Measurements from ENCODE around the gene GLI3. TPM values are rescaled to one million over a fixed set of nuclear protein-coding genes. Genes with fewer than 3 reads are reported as not detected.

Gene GLI3
- total RNA-seq, 2 donors from 2014 or later: 2.7 to 10.2 TPM

DNA sequence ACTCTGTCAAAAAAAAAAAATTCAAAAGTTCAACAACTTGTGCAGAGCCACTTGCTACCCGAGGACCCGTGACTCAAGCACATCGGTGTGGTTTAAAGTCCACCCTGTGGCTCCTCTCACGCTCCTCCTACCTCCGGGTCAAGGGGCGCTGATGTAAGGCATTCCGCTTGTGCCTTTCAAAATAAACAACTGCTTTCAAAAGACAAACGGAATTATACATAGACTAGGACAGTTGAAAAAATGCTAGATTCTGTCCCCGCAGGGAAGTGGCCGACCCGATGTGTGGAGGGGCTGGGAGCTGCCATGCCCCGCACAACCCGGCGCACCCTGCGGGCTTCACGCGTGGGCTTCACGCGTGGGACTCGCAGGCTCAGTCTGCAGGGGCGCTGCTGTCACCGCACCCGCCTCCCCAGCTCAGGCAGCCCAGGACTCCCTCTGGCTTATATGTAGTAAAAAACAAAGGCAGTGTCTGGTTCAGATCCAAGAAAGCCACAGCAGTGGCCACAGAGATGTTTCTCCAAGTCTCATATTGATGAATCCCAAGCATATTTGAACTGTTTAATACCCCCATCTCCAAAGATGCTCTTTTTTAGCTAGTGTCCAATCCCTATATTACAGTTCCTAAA lies 294.4 kb downstream of the GLI3 start:
- Histone ChIP-seq H3K4me1 (ENCODE audit: control insufficient read depth, insufficient read depth, low read length) (no peaks in the 10 kb centered on the region), H3K36me3 (ENCODE audit: control insufficient read depth, insufficient read depth, low read length) (no peaks in the 10 kb centered on the region), H3K27ac (ENCODE audit: low read depth, low read length) (no peak overlapping the region), H3K27me3 (ENCODE audit: control insufficient read depth, insufficient read depth, low read length, poor library complexity, severe bottlenecking) (peaks cover 48% of the 10 kb centered on the region), H3K9me3 (ENCODE audit: control insufficient read depth, low read length) (no peaks in the 10 kb centered on the region), H3K9ac (ENCODE audit: extremely low read depth, low read length, poor library complexity, severe bottlenecking) (no peak overlapping the region), H3K4me3 (ENCODE audit: low read length) (no peak overlapping the region)
- TF ChIP-seq, protein P1, sequence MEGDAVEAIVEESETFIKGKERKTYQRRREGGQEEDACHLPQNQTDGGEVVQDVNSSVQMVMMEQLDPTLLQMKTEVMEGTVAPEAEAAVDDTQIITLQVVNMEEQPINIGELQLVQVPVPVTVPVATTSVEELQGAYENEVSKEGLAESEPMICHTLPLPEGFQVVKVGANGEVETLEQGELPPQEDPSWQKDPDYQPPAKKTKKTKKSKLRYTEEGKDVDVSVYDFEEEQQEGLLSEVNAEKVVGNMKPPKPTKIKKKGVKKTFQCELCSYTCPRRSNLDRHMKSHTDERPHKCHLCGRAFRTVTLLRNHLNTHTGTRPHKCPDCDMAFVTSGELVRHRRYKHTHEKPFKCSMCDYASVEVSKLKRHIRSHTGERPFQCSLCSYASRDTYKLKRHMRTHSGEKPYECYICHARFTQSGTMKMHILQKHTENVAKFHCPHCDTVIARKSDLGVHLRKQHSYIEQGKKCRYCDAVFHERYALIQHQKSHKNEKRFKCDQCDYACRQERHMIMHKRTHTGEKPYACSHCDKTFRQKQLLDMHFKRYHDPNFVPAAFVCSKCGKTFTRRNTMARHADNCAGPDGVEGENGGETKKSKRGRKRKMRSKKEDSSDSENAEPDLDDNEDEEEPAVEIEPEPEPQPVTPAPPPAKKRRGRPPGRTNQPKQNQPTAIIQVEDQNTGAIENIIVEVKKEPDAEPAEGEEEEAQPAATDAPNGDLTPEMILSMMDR (conservative IDR thresholded peaks at IDR 0.05): no peak
- peaks cover 12% of the 10 kb centered on the region for H3K4me1 Mint-ChIP-seq
- H3K27ac Mint-ChIP-seq: no peak overlapping the region
- H3K9me3 Mint-ChIP-seq: no peaks in the 10 kb centered on the region
- DNase-seq: peak; percentile 54
- H3K27me3 Mint-ChIP-seq (ENCODE audit: insufficient read depth): peaks cover 62% of the 10 kb centered on the region
- no peak overlapping the region for H3K4me3 Mint-ChIP-seq
- 71 to 84% methylated on average over 11 to 23 of the region's 23 CpGs for WGBS, 2 experiments (ENCODE audit: insufficient coverage in 1 of 2, insufficient read length in 1 of 2)
- no peaks in the 10 kb centered on the region for H3K36me3 Mint-ChIP-seq (ENCODE audit: low read depth)

GRCh38 chr7:41940760-41941343 lies 296.2 kb downstream of the GLI3 start:
- no peaks in the 10 kb centered on the region for H3K9me3 ChIP-seq (ENCODE audit: control insufficient read depth, low read length)
- H3K27me3 Mint-ChIP-seq (ENCODE audit: insufficient read depth): peaks cover 51% of the 10 kb centered on the region
- H3K9ac ChIP-seq (ENCODE audit: extremely low read depth, low read length, poor library complexity, severe bottlenecking): no peak overlapping the region
- H3K9me3 Mint-ChIP-seq: no peaks in the 10 kb centered on the region
- H3K4me3 Mint-ChIP-seq: no peak overlapping the region
- H3K36me3 Mint-ChIP-seq (ENCODE audit: low read depth): no peaks in the 10 kb centered on the region
- no peak overlapping the region for H3K27ac Mint-ChIP-seq
- H3K4me1 ChIP-seq (ENCODE audit: control insufficient read depth, insufficient read depth, low read length): no peaks in the 10 kb centered on the region
- no peak overlapping the region for H3K4me3 ChIP-seq (ENCODE audit: low read length)
- DNase-seq: peak; percentile 85
- no peak overlapping the region for H3K27ac ChIP-seq (ENCODE audit: low read depth, low read length)
- WGBS, 2 experiments (ENCODE audit: insufficient coverage in 1 of 2, insufficient read length in 1 of 2): 12 to 13% methylated on average over 6 of the region's 6 CpGs
- H3K4me1 Mint-ChIP-seq: peaks cover 12% of the 10 kb centered on the region
- TF ChIP-seq, protein P1 (conservative IDR thresholded peaks at IDR 0.05): peak; percentile 96
- no peaks in the 10 kb centered on the region for H3K36me3 ChIP-seq (ENCODE audit: control insufficient read depth, insufficient read depth, low read length)
- H3K27me3 ChIP-seq (ENCODE audit: control insufficient read depth, insufficient read depth, low read length, poor library complexity, severe bottlenecking): peaks cover 31% of the 10 kb centered on the region

GRCh38 chr7:41938371-41938770 lies 298.6 kb downstream of the GLI3 start:
- H3K9me3 Mint-ChIP-seq: no peaks in the 10 kb centered on the region
- Histone ChIP-seq H3K4me3 (ENCODE audit: low read length) (no peak overlapping the region), H3K9me3 (ENCODE audit: control insufficient read depth, low read length) (no peaks in the 10 kb centered on the region), H3K27me3 (ENCODE audit: control insufficient read depth, insufficient read depth, low read length, poor library complexity, severe bottlenecking) (peaks cover 20% of the 10 kb centered on the region), H3K36me3 (ENCODE audit: control insufficient read depth, insufficient read depth, low read length) (no peaks in the 10 kb centered on the region), H3K27ac (ENCODE audit: low read depth, low read length) (no peak overlapping the region), H3K4me1 (ENCODE audit: control insufficient read depth, insufficient read depth, low read length) (no peaks in the 10 kb centered on the region), H3K9ac (ENCODE audit: extremely low read depth, low read length, poor library complexity, severe bottlenecking) (no peak overlapping the region)
- no peak for DNase-seq
- no peaks in the 10 kb centered on the region for H3K36me3 Mint-ChIP-seq (ENCODE audit: low read depth)
- H3K4me1 Mint-ChIP-seq: peaks cover 12% of the 10 kb centered on the region
- WGBS, 2 experiments (ENCODE audit: insufficient coverage in 1 of 2, insufficient read length in 1 of 2): 97% methylated on average over 2 of the region's 2 CpGs; no CpG with 5 or more reads in 1 of the 2 experiments
- no peak overlapping the region for H3K4me3 Mint-ChIP-seq
- TF ChIP-seq, protein P1 (conservative IDR thresholded peaks at IDR 0.05): no peak
- H3K27ac Mint-ChIP-seq: no peak overlapping the region
- H3K27me3 Mint-ChIP-seq (ENCODE audit: insufficient read depth): peaks cover 29% of the 10 kb centered on the region

All from endodermal cell (in vitro differentiated cells).